Measurements from ENCODE around the gene CYB561A3.

DNA sequence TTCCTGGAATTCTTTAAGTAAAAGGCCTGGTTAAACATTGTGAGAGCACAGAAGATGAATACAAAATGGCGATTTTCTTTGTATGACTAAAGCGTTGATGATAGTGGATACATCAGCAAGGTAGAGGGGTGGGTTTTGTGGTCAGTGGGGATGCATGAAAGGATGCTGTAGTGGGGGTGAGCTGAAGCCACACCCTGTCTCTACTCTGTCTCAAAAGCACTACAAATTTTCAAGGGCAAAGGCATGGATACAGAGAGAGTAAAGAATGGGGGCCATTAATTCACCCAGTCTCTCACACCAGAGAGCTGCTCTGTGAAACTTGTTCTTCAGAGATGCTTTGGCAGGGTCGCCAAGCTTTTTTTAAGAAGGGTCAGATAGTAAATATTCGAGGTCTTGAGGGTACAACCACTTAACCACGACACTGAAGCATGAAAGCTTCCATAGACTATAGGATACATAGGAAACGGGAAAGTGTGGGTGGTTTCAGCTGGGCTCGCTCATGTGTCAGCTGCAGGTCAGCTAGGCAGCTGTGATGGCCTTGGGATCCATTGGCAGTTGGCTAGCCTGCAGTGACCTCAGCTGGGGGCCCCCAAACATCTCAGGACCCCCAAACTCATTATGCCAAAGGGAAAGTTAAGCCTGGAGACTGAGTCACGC is 8.8 kb upstream of the CYB561A3 start:
- TF ChIP-seq POLR2A (IDR thresholded peaks at IDR 0.05) = no peak
- no peak for TF ChIP-seq CTCF (IDR thresholded peaks at IDR 0.05 in 8 of 11, conservative IDR thresholded peaks at IDR 0.05 in 3 of 11)

Measured in spleen (tissue), 7 donors.